HG03457 (cell line): ENCODE results near the gene ADORA1.

Experiments
- ATAC-seq: cut with Tn5 transposase; IDR thresholded peaks from one replicate; pipeline ENCODE4 v1.9.1; 2021; ENCODE audit warnings: moderate number of reproducible peaks; ENCODE audit not compliant: unreplicated experiment

Gene ADORA1

GRCh38 chr1:203138066-203138465, 10.5 kb downstream of the ADORA1 start:
- no peak for ATAC-seq

- no peak for ATAC-seq
These were observed 12.5 kb downstream of the ADORA1 start for GRCh38 chr1:203139976-203140475.

- ATAC-seq: no peak
These were observed 13.4 kb downstream of the ADORA1 start for GRCh38 chr1:203140743-203141520.

GRCh38 chr1:203142124-203142523, 14.6 kb downstream of the ADORA1 start:
- no peak for ATAC-seq

- no peak for ATAC-seq
These were observed 15.3 kb downstream of the ADORA1 start for GRCh38 chr1:203142684-203143408.

GRCh38 chr1:203143641-203144040, 16.1 kb downstream of the ADORA1 start:
- ATAC-seq: no peak

GRCh38 chr1:203144661-203145060, 17.1 kb downstream of the ADORA1 start:
- no peak for ATAC-seq

- no peak for ATAC-seq
These were observed 18.0 kb downstream of the ADORA1 start for GRCh38 chr1:203145321-203146041.

GRCh38 chr1:203146042-203146369, 18.5 kb downstream of the ADORA1 start:
- no peak for ATAC-seq

GRCh38 chr1:203146537-203146936, 19.0 kb downstream of the ADORA1 start:
- ATAC-seq: no peak

GRCh38 chr1:203147376-203147775, 19.9 kb downstream of the ADORA1 start:
- no peak for ATAC-seq

- no peak for ATAC-seq
These were observed 20.6 kb downstream of the ADORA1 start for GRCh38 chr1:203148127-203148526.

GRCh38 chr1:203148579-203148978, 21.1 kb downstream of the ADORA1 start:
- no peak for ATAC-seq

- ATAC-seq: no peak
These were observed 21.8 kb downstream of the ADORA1 start for GRCh38 chr1:203149188-203149840.

- no peak for ATAC-seq
These were observed 23.2 kb downstream of the ADORA1 start for GRCh38 chr1:203150511-203151297.

- ATAC-seq: no peak
These were observed 24.0 kb downstream of the ADORA1 start for GRCh38 chr1:203151362-203152157.

GRCh38 chr1:203152158-203153034, 24.9 kb downstream of the ADORA1 start:
- no peak for ATAC-seq
